ENCODE results near the gene CELA3B.

GRCh38 chr1:21931171-21932093 is 45.4 kb upstream of the CELA3B start:
- TF ChIP-seq CTCF (IDR thresholded peaks at IDR 0.05): no peak
- TF ChIP-seq POLR2A (IDR thresholded peaks at IDR 0.05): peak; percentile 49 to 73 (median 67)

Measured in body of pancreas (tissue), 4 donors.